CD4-positive, alpha-beta T cell (primary cell): ENCODE results near the gene COMMD3. TPM values are rescaled to one million over a fixed set of nuclear protein-coding genes. Genes with fewer than 3 reads are reported as not detected.

Source experiments
- ATAC-seq: fragments of 200-7000 bp; cut with Tn5 transposase; one replicate; pipeline ENCODE4 v1.10.0; 2022; ENCODE audit warnings: mild to moderate bottlenecking; ENCODE audit not compliant: poor library complexity
- CTCF ChIA-PET: fragments of 350-600 bp; sonication (Branson Sonifier 250); formaldehyde crosslinking; loops from one replicate; lab custom pipeline; 2021; ENCODE audit warnings: antibody characterized with exemption, inconsistent platforms; lab: Charles Lee
- POLR2A ChIA-PET: fragments of 350-600 bp; sonication (Branson Sonifier 250); formaldehyde crosslinking; loops from one replicate; lab custom pipeline; 2021; ENCODE audit warnings: antibody characterized with exemption, inconsistent platforms; lab: Charles Lee
- DNase-seq, 14 experiments: peaks; one replicate each; pipeline ENCODE4 v3.0.0-alpha.2; 2013 to 2020; ENCODE audit warnings: mixed read lengths in 2 of 14
- H3K27ac ChIP-seq, 2 donors: one replicate each; pipeline versions ENCODE4 v1.5.1 to v1.7.0; 2013; ENCODE audit warnings: low read length in 2 of 2, low read depth in 1 of 2, mild to moderate bottlenecking in 1 of 2
- H3K27me3 ChIP-seq, 2 experiments: 1 replicate in 1 of 2; 2 replicates in 1 of 2; pipeline versions ENCODE4 v1.6.1 to v1.7.0; 2013; ENCODE audit warnings: low read length in 2 of 2, control low read depth in 1 of 2, mild to moderate bottlenecking in 1 of 2, moderate library complexity in 1 of 2; ENCODE audit not compliant: insufficient read depth in 2 of 2, control insufficient read depth in 1 of 2
- H3K36me3 ChIP-seq: one replicate; pipeline ENCODE4 v1.6.1; 2013; ENCODE audit warnings: low read length, control low read depth; ENCODE audit not compliant: insufficient read depth
- H3K4me1 ChIP-seq: one replicate; pipeline ENCODE4 v1.6.1; 2013; ENCODE audit warnings: low read length, control low read depth; ENCODE audit not compliant: insufficient read depth
- H3K4me3 ChIP-seq: one replicate; pipeline ENCODE4 v1.5.1; 2013; ENCODE audit warnings: mild to moderate bottlenecking, low read length, moderate library complexity
- H3K9me3 ChIP-seq, 2 experiments: 1 replicate in 1 of 2; 2 replicates in 1 of 2; pipeline versions ENCODE4 v1.6.1 to v1.7.0; 2013; ENCODE audit warnings: low read length in 2 of 2, mild to moderate bottlenecking in 2 of 2, control low read depth in 1 of 2, moderate library complexity in 1 of 2; ENCODE audit not compliant: control insufficient read depth in 1 of 2, insufficient read depth in 1 of 2
- H3K27ac Mint-ChIP-seq: one replicate; pipeline ENCODE4 v1.8.0; 2020; ENCODE audit warnings: mixed read lengths
- H3K27me3 Mint-ChIP-seq: one replicate; pipeline ENCODE4 v1.8.0; 2021; ENCODE audit warnings: mixed read lengths
- H3K36me3 Mint-ChIP-seq: one replicate; pipeline ENCODE4 v1.8.0; 2021; ENCODE audit warnings: low read depth, mixed read lengths
- H3K4me1 Mint-ChIP-seq: one replicate; pipeline ENCODE4 v1.8.0; 2021; ENCODE audit warnings: low read depth, mixed read lengths
- H3K4me3 Mint-ChIP-seq: one replicate; pipeline ENCODE4 v1.8.0; 2020; ENCODE audit warnings: mild to moderate bottlenecking, mixed read lengths
- H3K9me3 Mint-ChIP-seq: one replicate; pipeline ENCODE4 v1.8.0; 2020; ENCODE audit warnings: mixed read lengths
- intact Hi-C, 2 experiments: fragments of 100-400 bp; cut with DNase I in 1 of 2; cut with micrococcal nuclease in 1 of 2; formaldehyde crosslinking; loops; one replicate each; pipeline versions ENCODE4 v1.15.1 to v1.9.0; 2023 to 2025; cut with DNase I, micrococcal nuclease
- total RNA-seq, 174 experiments: library from RNA in 2 of 174; stranded (reverse) in 2 of 174; gene quantifications; one replicate each; pipeline ENCODE4 v1.2.3 and lab custom pipeline; 2021 to 2026
- TF ChIP-seq, protein P1 (sequence below): fragments of 200-600 bp; IDR thresholded peaks from one replicate; pipeline ENCODE4 v1.8.0; 2022; ENCODE audit warnings: antibody characterized with exemption, mild to moderate bottlenecking

COMMD3 gene
- total RNA-seq, 2 experiments from 2014 or later = 43.2 to 51.0 TPM

DNA sequence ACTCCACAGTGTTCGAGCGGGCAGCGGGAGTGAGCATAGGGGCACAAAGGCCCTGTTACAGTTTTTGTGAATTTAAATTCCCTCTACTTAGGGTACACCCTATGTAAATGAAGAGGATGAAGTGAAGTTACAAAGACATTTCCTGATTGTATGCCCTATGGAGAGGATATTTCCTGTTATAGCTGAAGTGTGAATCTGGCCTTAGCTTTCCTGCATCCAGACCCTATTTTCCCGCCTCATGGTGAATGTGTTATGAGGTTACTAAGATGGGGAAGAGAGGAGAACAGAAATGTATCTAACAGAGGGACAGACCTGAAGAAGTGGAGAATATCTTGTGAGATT, 37.8 kb upstream of the COMMD3 start:
- no peak overlapping the region for H3K4me3 ChIP-seq
- no peak for ATAC-seq
- ChIA-PET POLR2A (no interaction called here), CTCF (no interaction called here)
- Mint-ChIP-seq H3K4me3 (no peak overlapping the region), H3K27me3 (no peaks in the 10 kb centered on the region), H3K36me3 (no peaks in the 10 kb centered on the region), H3K9me3 (no peaks in the 10 kb centered on the region), H3K27ac (no peak overlapping the region), H3K4me1 (no peaks in the 10 kb centered on the region)
- no peak for DNase-seq
- H3K27ac ChIP-seq = no peak overlapping the region
- TF ChIP-seq, protein P1, sequence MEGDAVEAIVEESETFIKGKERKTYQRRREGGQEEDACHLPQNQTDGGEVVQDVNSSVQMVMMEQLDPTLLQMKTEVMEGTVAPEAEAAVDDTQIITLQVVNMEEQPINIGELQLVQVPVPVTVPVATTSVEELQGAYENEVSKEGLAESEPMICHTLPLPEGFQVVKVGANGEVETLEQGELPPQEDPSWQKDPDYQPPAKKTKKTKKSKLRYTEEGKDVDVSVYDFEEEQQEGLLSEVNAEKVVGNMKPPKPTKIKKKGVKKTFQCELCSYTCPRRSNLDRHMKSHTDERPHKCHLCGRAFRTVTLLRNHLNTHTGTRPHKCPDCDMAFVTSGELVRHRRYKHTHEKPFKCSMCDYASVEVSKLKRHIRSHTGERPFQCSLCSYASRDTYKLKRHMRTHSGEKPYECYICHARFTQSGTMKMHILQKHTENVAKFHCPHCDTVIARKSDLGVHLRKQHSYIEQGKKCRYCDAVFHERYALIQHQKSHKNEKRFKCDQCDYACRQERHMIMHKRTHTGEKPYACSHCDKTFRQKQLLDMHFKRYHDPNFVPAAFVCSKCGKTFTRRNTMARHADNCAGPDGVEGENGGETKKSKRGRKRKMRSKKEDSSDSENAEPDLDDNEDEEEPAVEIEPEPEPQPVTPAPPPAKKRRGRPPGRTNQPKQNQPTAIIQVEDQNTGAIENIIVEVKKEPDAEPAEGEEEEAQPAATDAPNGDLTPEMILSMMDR = no peak
- no peaks in the 10 kb centered on the region for H3K36me3 ChIP-seq
- intact Hi-C loops = no loop called here
- H3K27me3 ChIP-seq = no peaks in the 10 kb centered on the region
- no peaks in the 10 kb centered on the region for H3K9me3 ChIP-seq
- no peaks in the 10 kb centered on the region for H3K4me1 ChIP-seq

DNA sequence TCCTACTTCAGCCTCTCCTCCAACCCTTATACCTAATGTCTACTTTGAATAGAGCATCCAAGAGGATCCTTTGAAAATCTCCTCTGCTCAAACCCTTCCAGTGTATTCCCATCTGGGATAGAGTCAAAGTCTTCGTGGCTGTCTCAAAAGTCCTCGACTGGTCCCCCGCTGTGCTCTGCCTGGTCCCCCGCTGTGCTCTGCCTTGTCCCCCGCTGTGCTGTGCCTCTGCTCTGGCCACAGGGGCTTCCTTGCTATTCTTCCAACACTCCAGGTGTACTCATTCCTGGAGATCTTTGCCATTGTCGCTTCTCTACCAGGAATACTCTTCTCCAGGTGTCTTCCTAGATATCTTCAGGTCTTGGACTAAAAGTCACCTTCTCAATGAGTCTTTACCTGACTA, 36.1 kb upstream of the COMMD3 start:
- no peaks in the 10 kb centered on the region for H3K4me1 ChIP-seq
- no peak overlapping the region for H3K27ac ChIP-seq
- Mint-ChIP-seq H3K27ac (no peak overlapping the region), H3K4me3 (no peak overlapping the region), H3K27me3 (no peaks in the 10 kb centered on the region), H3K4me1 (no peaks in the 10 kb centered on the region), H3K9me3 (no peaks in the 10 kb centered on the region), H3K36me3 (no peaks in the 10 kb centered on the region)
- TF ChIP-seq, protein P1 = no peak
- ChIA-PET CTCF (interaction anchor here (0.7 kb wide), 1 partner anchor 150 kb away, joined by 3 read pairs; no protein-coding TSS in a partner anchor), POLR2A (no interaction called here)
- intact Hi-C loops = no loop called here
- H3K9me3 ChIP-seq = no peaks in the 10 kb centered on the region
- no peak overlapping the region for H3K4me3 ChIP-seq
- DNase-seq (no peak), ATAC-seq (no peak)
- no peaks in the 10 kb centered on the region for H3K27me3 ChIP-seq
- no peaks in the 10 kb centered on the region for H3K36me3 ChIP-seq

DNA sequence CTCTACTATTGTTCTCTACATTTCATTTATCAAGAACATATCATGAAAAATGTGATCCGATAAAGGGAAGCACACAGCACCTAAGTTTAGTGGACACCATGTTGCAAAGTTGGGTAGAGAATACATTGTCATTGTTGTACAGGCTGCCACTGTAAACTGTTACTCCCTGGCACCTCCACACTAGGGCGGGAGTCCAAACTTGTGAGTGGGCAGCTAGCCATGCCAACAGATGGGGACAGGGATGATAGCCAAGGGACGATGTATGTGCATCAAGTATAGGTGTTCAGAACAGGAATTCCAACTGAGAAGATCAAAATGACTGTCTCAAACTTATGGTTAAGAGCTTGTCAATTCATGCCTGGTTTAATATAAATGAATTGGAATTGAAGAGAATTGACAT, 31.1 kb upstream of the COMMD3 start:
- no peaks in the 10 kb centered on the region for H3K27me3 ChIP-seq
- POLR2A ChIA-PET = no interaction called here
- no peaks in the 10 kb centered on the region for H3K9me3 ChIP-seq
- H3K4me3 ChIP-seq = no peak overlapping the region
- H3K4me3 Mint-ChIP-seq = no peak overlapping the region
- no peaks in the 10 kb centered on the region for H3K4me1 Mint-ChIP-seq
- no peaks in the 10 kb centered on the region for H3K36me3 ChIP-seq
- no peaks in the 10 kb centered on the region for H3K4me1 ChIP-seq
- no peak for ATAC-seq
- intact Hi-C loops = no loop called here
- CTCF ChIA-PET = no interaction called here
- DNase-seq = no peak
- H3K36me3 Mint-ChIP-seq = no peaks in the 10 kb centered on the region
- no peaks in the 10 kb centered on the region for H3K9me3 Mint-ChIP-seq
- no peaks in the 10 kb centered on the region for H3K27me3 Mint-ChIP-seq
- H3K27ac Mint-ChIP-seq = no peak overlapping the region
- H3K27ac ChIP-seq = no peak overlapping the region
- TF ChIP-seq, protein P1 = no peak
